ENCODE measurements around the gene DST.

DST gene

GRCh38 chr6:56642366-56643261, at the start of gene DST:
TSS of gene DST (minus strand) at chr6:56642889.
- DNase-seq = peak in 1 of 2 experiments; percentile 37

GRCh38 chr6:56691814-56692213, 49.1 kb upstream of the DST start:
- no peak for DNase-seq

- no peak for DNase-seq
Measured at GRCh38 chr6:56691286-56691595, 48.6 kb upstream of the DST start.

- no peak for DNase-seq
Measured at GRCh38 chr6:56690519-56691285, 48.0 kb upstream of the DST start.

GRCh38 chr6:56689663-56690062, 47.0 kb upstream of the DST start:
- no peak for DNase-seq

- DNase-seq = no peak
Measured at GRCh38 chr6:56689114-56689513, 46.4 kb upstream of the DST start.

- DNase-seq = no peak
Measured at GRCh38 chr6:56688521-56688920, 45.8 kb upstream of the DST start.

- DNase-seq = no peak
Measured at GRCh38 chr6:56687551-56687950, 44.9 kb upstream of the DST start.

GRCh38 chr6:56686429-56686828, 43.7 kb upstream of the DST start:
- no peak for DNase-seq

GRCh38 chr6:56685994-56686393, 43.3 kb upstream of the DST start:
- DNase-seq = no peak

GRCh38 chr6:56685102-56685733, 42.5 kb upstream of the DST start:
- DNase-seq = peak in 1 of 2 experiments; percentile 24

- no peak for DNase-seq
Measured at GRCh38 chr6:56684342-56685101, 41.8 kb upstream of the DST start.

- DNase-seq = peak in 1 of 2 experiments; percentile 10
Measured at GRCh38 chr6:56683882-56684281, 41.2 kb upstream of the DST start.

- no peak for DNase-seq
Measured at GRCh38 chr6:56682635-56683034, 39.9 kb upstream of the DST start.

GRCh38 chr6:56677559-56677958, 34.9 kb upstream of the DST start:
- no peak for DNase-seq

GRCh38 chr6:56671651-56672461, 29.2 kb upstream of the DST start:
- peak in 1 of 2 experiments; percentile 13 for DNase-seq

GRCh38 chr6:56671160-56671559, 28.5 kb upstream of the DST start:
- no peak for DNase-seq

- no peak for DNase-seq
Measured at GRCh38 chr6:56669041-56669440, 26.4 kb upstream of the DST start.

- DNase-seq = no peak
Measured at GRCh38 chr6:56668158-56668557, 25.5 kb upstream of the DST start.

- no peak for DNase-seq
Measured at GRCh38 chr6:56667336-56667735, 24.6 kb upstream of the DST start.

GRCh38 chr6:56664029-56664428, 21.3 kb upstream of the DST start:
- no peak for DNase-seq

- peak in 1 of 2 experiments; percentile 23 for DNase-seq
Measured at GRCh38 chr6:56663344-56663743, 20.7 kb upstream of the DST start.
